IPS-NIHi11 (cell line): ENCODE data around the gene ATAD2B.

Source experiments
- DNase-seq: peaks from one replicate; pipeline ENCODE4 v3.0.0; 2012; ENCODE audit warnings: mixed read lengths, low spot score

Gene ATAD2B

GRCh38 chr2:23836971-23837565, 89.9 kb downstream of the ATAD2B start:
- no peak for DNase-seq

- DNase-seq = no peak
These were observed 90.4 kb downstream of the ATAD2B start for GRCh38 chr2:23836505-23836904.

GRCh38 chr2:23835988-23836387, 90.9 kb downstream of the ATAD2B start:
- no peak for DNase-seq

- DNase-seq = no peak
These were observed 91.5 kb downstream of the ATAD2B start for GRCh38 chr2:23835423-23835822.

- no peak for DNase-seq
These were observed 97.9 kb downstream of the ATAD2B start for GRCh38 chr2:23828986-23829385.

GRCh38 chr2:23828256-23828980, 98.5 kb downstream of the ATAD2B start:
- no peak for DNase-seq

- no peak for DNase-seq
These were observed 99.6 kb downstream of the ATAD2B start for GRCh38 chr2:23827287-23827686.

GRCh38 chr2:23826771-23827170, 100.2 kb downstream of the ATAD2B start:
- DNase-seq = no peak

- no peak for DNase-seq
These were observed 100.9 kb downstream of the ATAD2B start for GRCh38 chr2:23826040-23826439.

GRCh38 chr2:23824777-23825212, 102.1 kb downstream of the ATAD2B start:
- DNase-seq = peak; percentile 23

GRCh38 chr2:23823863-23824262, 103.1 kb downstream of the ATAD2B start:
- no peak for DNase-seq

- DNase-seq = no peak
These were observed 112.0 kb downstream of the ATAD2B start for GRCh38 chr2:23814963-23815362.

- no peak for DNase-seq
These were observed 113.5 kb downstream of the ATAD2B start for GRCh38 chr2:23813438-23813837.

GRCh38 chr2:23809150-23809549, 117.8 kb downstream of the ATAD2B start:
- no peak for DNase-seq

GRCh38 chr2:23806665-23807249, 120.2 kb downstream of the ATAD2B start:
- no peak for DNase-seq

GRCh38 chr2:23806201-23806600, 120.7 kb downstream of the ATAD2B start:
- DNase-seq = no peak

GRCh38 chr2:23803965-23804542, 122.9 kb downstream of the ATAD2B start:
- peak; percentile 44 for DNase-seq

- DNase-seq = no peak
These were observed 123.5 kb downstream of the ATAD2B start for GRCh38 chr2:23803264-23803964.

- no peak for DNase-seq
These were observed 125.5 kb downstream of the ATAD2B start for GRCh38 chr2:23801396-23801795.

GRCh38 chr2:23794234-23794633, 132.7 kb downstream of the ATAD2B start:
- DNase-seq = no peak

- no peak for DNase-seq
These were observed 133.4 kb downstream of the ATAD2B start for GRCh38 chr2:23793476-23793875.

- no peak for DNase-seq
These were observed 135.9 kb downstream of the ATAD2B start for GRCh38 chr2:23791030-23791429.
